DLD1 (cell line): Measurements from ENCODE around the gene OR5B12.
"Not testable (repeated sequence)": the region's sequence is repeated elsewhere in the genome, so short reads cannot be mapped to it uniquely, and the experiment has no call there.

Experiments
- in situ Hi-C: cut with HindIII; loops from 2 replicates; pipeline ENCODE4 v1.10.0; 2017; ENCODE audit warnings: low sequenced_read_pairs

Gene OR5B12

GRCh38 chr11:58442136-58442535 lies at the start of gene OR5B12:
OR5B12 (minus strand) TSS chr11:58442236; CDS start chr11:58440151, 2,085 bp downstream.
- in situ Hi-C loops = no loop called here

- in situ Hi-C loops = no loop called here
Observed at GRCh38 chr11:58490827-58491226, 48.8 kb upstream of the OR5B12 start.

- in situ Hi-C loops = no loop called here
Observed at GRCh38 chr11:58487170-58487569, 45.1 kb upstream of the OR5B12 start.

- in situ Hi-C loops = no loop called here
Observed at GRCh38 chr11:58485961-58486360, 43.9 kb upstream of the OR5B12 start.

- in situ Hi-C loops = no loop called here
Observed at GRCh38 chr11:58471892-58472291, 29.9 kb upstream of the OR5B12 start.

GRCh38 chr11:58466293-58466692 lies 24.3 kb upstream of the OR5B12 start:
- in situ Hi-C loops = no loop called here

GRCh38 chr11:58465690-58466089 lies 23.7 kb upstream of the OR5B12 start:
- in situ Hi-C loops = no loop called here

- in situ Hi-C loops = no loop called here
Observed at GRCh38 chr11:58451585-58451984, 9.5 kb upstream of the OR5B12 start.

- in situ Hi-C loops = no loop called here
Observed at GRCh38 chr11:58446294-58446693, 4.3 kb upstream of the OR5B12 start.

- in situ Hi-C loops = no loop called here
Observed at GRCh38 chr11:58444300-58444699, 2.3 kb upstream of the OR5B12 start.

GRCh38 chr11:58438486-58438885 lies 3.5 kb downstream of the OR5B12 start:
- in situ Hi-C loops = no loop called here

- in situ Hi-C loops = no loop called here
Observed at GRCh38 chr11:58434217-58434616, 7.8 kb downstream of the OR5B12 start.

- in situ Hi-C loops = no loop called here
Observed at GRCh38 chr11:58433638-58434203, 8.3 kb downstream of the OR5B12 start.

- in situ Hi-C loops = no loop called here
Observed at GRCh38 chr11:58429273-58429672, 12.8 kb downstream of the OR5B12 start.

- in situ Hi-C loops = no loop called here
Observed at GRCh38 chr11:58428021-58428420, 14.0 kb downstream of the OR5B12 start, which contains the start of gene OR5B2. OR5B2 (minus strand) TSS chr11:58428121; CDS start chr11:58423261, 4,860 bp downstream.

- in situ Hi-C loops = no loop called here
Observed at GRCh38 chr11:58406774-58407173, 35.3 kb downstream of the OR5B12 start, which contains the start of gene OR5B3. OR5B3 (minus strand) TSS chr11:58406874; CDS start chr11:58403409, 3,465 bp downstream.

- in situ Hi-C loops = not testable (repeated sequence)
Observed at GRCh38 chr11:58399622-58400021, 42.4 kb downstream of the OR5B12 start.

GRCh38 chr11:58395581-58395980 lies 46.5 kb downstream of the OR5B12 start:
- in situ Hi-C loops = no loop called here

- in situ Hi-C loops = no loop called here
Observed at GRCh38 chr11:58394195-58394594, 47.8 kb downstream of the OR5B12 start.

- in situ Hi-C loops = no loop called here
Observed at GRCh38 chr11:58392746-58393145, 49.3 kb downstream of the OR5B12 start.

GRCh38 chr11:58391879-58392278 lies 50.2 kb downstream of the OR5B12 start:
- in situ Hi-C loops = no loop called here

- in situ Hi-C loops = no loop called here
Observed at GRCh38 chr11:58390551-58391063, 51.4 kb downstream of the OR5B12 start.
